Sigmoid colon (tissue), 4 donors: ENCODE results near the gene CEP68.

Source experiments
- EP300 ChIP-seq, 4 donors: sonication (generic); formaldehyde crosslinking; IDR thresholded peaks; one replicate each; pipeline ENCODE4 v1.6.1; 2017; ENCODE audit warnings: antibody characterized with exemption in 4 of 4
- POLR2A ChIP-seq, 2 donors: fragments of 450-650 bp; IDR thresholded peaks; one replicate each; pipeline ENCODE4 v1.6.1; 2016; ENCODE audit warnings: antibody characterized with exemption in 2 of 2, mild to moderate bottlenecking in 2 of 2, moderate library complexity in 2 of 2
- POLR2AphosphoS5 ChIP-seq, 4 donors: sonication (generic); formaldehyde crosslinking; IDR thresholded peaks; one replicate each; pipeline ENCODE4 v1.6.1; 2017; ENCODE audit warnings: antibody characterized with exemption in 4 of 4
- TF ChIP-seq, protein P1 (sequence below), 4 experiments: fragments of 450-650 bp in 3 of 4; fragments of 200-600 bp in 1 of 4; IDR thresholded peaks; one replicate each; pipeline ENCODE4 v1.5.1; 2016 to 2019; ENCODE audit warnings: antibody characterized with exemption in 4 of 4, mild to moderate bottlenecking in 3 of 4, moderate library complexity in 2 of 4

DNA sequence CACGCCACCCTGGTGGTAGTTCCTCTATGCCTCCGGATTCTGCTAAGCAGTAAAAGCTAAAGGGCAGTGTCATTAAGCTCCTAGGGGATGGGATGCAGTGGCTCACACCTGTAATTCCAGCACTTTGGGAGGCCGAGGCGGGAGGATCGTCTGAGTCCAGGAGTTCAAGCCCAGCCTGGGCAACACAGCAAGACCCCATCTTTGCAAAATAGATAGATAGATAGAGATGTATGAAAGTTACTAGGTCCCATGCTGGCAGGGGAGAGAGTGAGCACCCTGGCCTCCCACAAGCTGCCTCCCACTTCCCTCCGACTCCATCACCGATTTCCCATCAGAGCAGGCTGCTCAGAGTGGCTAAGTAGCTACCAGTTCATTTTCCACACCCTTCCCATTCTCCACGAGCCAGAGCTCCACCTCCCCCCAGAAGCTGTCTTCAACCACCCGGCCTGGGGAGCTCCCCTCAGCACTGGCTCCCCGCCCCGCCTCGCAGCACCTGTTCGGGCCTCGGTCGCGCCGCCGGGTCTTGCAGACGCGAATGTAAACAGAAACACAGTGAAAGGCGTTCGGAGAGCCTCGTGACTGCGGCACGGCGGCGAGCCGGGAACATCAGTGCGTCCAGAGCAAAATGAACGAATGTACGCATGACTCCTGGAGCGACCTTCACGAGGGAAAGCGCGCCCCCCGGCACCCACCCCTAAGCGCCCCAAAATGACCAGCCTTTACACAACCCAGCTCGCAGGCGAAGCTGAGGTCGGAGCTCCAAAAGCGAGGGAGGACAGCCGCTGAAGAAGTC is 598 bp upstream of the CEP68 start:
- TF ChIP-seq POLR2A (IDR thresholded peaks at IDR 0.05): no peak
- TF ChIP-seq, protein P1, sequence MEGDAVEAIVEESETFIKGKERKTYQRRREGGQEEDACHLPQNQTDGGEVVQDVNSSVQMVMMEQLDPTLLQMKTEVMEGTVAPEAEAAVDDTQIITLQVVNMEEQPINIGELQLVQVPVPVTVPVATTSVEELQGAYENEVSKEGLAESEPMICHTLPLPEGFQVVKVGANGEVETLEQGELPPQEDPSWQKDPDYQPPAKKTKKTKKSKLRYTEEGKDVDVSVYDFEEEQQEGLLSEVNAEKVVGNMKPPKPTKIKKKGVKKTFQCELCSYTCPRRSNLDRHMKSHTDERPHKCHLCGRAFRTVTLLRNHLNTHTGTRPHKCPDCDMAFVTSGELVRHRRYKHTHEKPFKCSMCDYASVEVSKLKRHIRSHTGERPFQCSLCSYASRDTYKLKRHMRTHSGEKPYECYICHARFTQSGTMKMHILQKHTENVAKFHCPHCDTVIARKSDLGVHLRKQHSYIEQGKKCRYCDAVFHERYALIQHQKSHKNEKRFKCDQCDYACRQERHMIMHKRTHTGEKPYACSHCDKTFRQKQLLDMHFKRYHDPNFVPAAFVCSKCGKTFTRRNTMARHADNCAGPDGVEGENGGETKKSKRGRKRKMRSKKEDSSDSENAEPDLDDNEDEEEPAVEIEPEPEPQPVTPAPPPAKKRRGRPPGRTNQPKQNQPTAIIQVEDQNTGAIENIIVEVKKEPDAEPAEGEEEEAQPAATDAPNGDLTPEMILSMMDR (IDR thresholded peaks at IDR 0.05): no peak
- TF ChIP-seq EP300 (IDR thresholded peaks at IDR 0.05): no peak
- TF ChIP-seq POLR2AphosphoS5 (IDR thresholded peaks at IDR 0.05): no peak
